SW 1271 (cell line): ENCODE measurements around the gene HSCB.
"Not testable (repeated sequence)": the region's sequence is repeated elsewhere in the genome, so short reads cannot be mapped to it uniquely, and the experiment has no call there.

Source experiments
- DNase-seq, 2 experiments: peaks; one replicate each; lab custom pipeline; 2025; lab: John Stamatoyannopoulos, UW

HSCB gene, protein sequence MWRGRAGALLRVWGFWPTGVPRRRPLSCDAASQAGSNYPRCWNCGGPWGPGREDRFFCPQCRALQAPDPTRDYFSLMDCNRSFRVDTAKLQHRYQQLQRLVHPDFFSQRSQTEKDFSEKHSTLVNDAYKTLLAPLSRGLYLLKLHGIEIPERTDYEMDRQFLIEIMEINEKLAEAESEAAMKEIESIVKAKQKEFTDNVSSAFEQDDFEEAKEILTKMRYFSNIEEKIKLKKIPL

DNA sequence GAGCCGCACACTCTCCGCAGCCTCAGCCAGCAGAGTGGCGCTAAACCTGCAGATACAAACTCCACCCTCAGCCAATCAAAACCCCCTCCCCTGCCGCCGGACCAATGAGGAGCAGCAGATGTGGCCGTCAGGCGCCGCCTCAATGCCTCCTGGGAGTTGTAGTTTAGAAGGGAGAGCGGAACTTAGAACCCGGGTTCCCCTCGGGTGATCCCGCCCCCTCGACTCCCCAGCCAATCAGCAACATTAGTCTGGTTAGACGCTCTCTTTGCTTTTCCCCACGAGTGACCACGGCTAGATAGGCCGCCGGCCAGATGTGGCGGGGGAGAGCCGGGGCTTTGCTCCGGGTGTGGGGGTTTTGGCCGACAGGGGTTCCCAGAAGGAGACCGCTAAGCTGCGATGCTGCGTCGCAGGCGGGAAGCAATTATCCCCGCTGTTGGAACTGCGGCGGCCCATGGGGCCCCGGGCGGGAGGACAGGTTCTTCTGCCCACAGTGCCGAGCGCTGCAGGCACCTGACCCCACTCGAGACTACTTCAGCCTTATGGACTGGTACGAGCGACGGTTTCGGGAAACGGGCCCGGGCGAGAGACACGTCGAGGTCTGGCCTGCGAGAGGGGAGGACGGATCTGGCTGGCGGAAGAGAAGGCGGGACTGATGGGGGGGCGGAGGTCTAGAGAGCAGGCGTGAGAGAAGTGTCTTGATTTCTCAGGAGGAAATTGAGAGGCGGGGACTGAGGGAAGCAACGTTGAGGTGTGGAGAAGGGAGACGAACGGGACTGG is at the start of gene HSCB, which contains the start of gene CHEK2:
TSS of gene HSCB (plus strand) at position 255 of the 777 bp plus-strand sequence. CDS start at position 312, 57 bp downstream.
TSS of gene CHEK2 (minus strand) at position 36 of the 777 bp plus-strand sequence. CDS start 7,099 bp downstream, outside the sequence.
- DNase-seq: peak; percentile 79 to 89

- not testable (repeated sequence) for DNase-seq
Observed at GRCh38 chr22:28693041-28693760, 48.6 kb upstream of the HSCB start.

DNA sequence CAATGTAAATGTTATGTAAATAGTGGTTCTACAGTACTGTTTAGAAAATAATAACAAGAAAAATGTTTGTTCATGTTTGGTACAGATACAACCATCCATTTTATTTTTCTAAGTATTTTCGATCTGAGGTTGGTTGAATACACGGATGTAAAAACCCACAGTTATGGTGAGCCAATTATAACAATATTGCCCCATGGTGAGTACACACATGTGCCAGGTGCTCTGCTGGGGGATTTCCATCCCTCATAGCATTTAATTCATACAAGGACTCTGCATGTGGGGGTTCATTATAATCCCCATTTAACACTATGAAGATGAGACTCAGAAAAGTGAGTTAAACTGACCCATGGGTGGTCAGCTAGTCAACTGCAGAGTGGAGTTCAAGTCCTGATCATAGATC is 38.9 kb upstream of the HSCB start:
- DNase-seq: no peak

GRCh38 chr22:28703436-28703835 is 38.4 kb upstream of the HSCB start:
- no peak for DNase-seq

- no peak for DNase-seq
Observed at GRCh38 chr22:28706845-28707244, 35.0 kb upstream of the HSCB start.

- DNase-seq: no peak
Observed at GRCh38 chr22:28710107-28710506, 31.7 kb upstream of the HSCB start.

GRCh38 chr22:28710576-28711191 is 31.2 kb upstream of the HSCB start:
- peak; percentile 3 to 72 for DNase-seq

DNA sequence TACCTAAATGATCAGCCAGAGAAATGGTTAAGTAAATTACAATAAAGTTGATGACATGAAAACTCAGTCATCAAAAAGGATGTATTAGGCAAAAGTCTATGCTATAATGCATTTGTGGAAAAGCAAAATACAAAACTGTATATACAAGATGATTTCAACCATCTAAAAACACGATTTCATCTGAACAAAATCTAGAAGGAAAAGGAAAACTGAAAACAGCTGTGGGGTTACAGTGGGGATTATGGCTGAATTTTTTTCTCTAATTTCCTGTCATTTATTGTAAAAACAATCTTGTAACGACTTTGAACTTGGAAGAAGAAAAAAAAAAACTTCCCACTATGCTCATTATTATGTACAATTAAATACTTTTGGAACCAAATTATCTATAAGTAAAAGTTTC is 30.5 kb upstream of the HSCB start:
- DNase-seq: no peak

DNA sequence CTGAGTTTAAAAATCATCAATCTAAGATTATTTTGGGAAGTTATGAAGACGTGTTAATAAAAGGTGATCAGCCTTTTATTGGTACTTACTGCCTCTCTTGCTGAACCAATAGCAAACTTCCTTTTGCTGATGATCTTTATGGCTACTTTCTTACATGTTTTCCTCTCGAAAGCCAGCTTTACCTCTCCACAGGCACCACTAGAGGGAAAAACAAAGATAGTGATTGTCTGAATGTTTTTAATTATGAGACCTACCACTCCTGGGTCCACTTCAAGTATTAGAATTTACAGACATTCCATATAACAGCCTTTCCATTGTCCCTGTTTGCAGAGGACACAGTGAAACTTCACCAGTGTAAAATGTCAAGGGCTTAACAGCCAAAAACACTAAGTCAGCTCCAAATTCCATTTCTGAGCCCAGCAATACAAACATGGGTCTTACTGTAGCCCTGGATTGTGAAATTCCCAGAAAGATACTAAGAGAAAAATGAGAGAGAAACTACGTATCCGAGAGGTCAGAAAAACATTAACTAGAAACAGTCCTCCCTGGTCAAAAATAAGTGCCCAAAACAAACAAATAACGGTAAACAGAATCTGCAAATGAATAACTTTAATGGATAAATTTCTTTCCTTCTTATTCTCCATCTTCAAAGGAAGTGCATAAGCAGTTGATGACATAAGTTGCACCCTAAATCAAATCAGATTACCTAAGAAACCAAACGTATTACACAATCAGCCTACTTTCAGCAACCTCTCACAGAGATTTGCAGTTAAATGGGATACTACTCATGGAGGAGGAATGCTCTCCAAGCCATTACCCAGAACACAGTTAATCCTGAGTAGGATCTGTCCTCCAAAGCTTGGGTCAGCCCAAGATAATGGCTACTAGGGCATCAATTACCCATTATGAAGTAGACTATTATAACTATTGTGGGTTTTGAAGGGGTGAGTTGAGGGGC is 29.7 kb upstream of the HSCB start:
- peak; percentile 44 to 80 for DNase-seq

- no peak for DNase-seq
Observed at GRCh38 chr22:28714043-28714628, 27.7 kb upstream of the HSCB start.

DNA sequence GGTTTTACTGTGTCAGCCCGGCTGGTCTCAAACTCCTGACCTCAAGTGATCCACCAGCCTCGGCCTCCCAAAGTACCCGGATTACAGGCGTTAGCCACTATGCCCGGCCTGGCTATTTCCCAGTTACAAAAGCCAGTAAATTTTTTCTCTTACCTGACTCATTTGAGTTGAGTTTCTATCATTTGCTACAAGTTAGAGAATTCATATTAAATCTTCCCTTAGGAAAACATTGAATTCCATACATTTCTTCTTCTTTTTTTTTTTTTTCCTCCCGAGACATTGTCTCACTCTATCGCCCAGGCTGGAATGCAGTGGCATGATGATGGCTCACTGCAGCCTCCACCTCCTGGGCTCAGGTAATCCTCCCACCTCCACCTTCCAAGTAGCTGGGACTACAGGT is 26.2 kb upstream of the HSCB start:
- no peak for DNase-seq

DNA sequence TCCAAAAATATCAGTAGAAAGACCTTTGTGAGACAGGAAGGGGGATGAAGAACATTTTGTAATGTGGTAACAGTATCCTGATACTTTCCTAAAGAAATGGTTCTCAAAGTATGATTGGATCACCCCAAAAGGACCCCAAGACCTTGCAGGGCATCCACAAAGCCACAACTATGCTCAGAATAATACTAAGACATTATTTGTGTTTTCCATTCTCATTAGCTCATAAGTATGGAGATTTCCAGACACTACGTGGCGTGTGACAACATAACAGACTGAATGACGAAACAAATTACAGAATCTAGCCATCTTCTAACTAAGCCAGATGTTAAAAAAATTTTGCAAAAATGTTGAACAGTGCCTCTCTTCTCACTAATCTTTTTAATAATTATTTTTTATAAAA is 25.2 kb upstream of the HSCB start:
- DNase-seq: no peak

DNA sequence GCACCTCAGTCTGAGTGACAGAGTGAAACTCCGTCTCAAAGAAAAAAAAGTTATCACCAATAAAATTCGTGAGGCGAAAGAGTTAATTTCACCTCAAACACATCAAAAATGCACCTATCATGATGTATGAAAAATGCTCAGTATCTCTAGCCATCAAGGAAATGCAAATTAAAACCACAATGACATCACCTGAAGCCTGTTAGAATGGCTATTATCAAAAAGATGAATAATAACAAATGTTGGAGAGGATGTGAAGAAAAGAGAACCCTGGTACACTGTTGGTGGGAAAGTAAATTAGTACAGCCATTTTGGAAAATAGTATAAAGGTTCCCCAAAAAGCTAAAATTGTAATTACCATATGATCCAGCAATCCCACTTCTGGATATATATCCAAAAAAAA is 23.8 kb upstream of the HSCB start:
- no peak for DNase-seq

- no peak for DNase-seq
Observed at GRCh38 chr22:28728002-28728401, 13.8 kb upstream of the HSCB start.

DNA sequence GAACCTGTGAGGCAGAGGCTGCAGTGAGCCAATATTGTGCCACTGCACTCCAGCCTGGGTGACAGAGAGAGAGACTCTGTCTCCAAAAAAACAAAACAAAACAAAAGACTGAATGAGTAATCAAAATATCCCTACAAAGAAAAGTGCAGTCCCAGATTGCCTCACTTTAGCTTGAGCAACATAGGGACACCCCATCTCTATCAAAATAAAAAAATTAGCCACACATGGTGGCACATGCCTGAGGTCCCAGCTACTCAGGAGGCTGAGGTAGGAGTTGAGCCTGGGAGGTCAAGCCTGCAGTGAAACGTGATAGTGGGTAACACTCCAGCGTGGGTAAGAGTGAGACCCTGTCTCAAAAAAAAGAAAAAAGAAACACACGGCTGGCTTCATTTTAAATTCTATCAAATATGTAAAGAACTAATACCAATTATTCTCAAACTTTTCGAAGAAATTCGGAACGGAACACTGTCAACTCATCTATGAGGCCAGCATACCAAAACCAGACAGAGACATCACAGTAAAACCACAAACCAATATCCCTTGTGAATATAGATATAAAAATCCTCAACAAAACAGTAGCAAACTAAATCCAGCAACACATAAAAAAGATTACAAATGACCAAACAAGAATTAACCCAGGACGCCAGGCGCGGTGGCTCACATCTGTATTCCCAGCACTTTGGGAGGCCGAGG is 13.1 kb upstream of the HSCB start:
- DNase-seq: no peak

DNA sequence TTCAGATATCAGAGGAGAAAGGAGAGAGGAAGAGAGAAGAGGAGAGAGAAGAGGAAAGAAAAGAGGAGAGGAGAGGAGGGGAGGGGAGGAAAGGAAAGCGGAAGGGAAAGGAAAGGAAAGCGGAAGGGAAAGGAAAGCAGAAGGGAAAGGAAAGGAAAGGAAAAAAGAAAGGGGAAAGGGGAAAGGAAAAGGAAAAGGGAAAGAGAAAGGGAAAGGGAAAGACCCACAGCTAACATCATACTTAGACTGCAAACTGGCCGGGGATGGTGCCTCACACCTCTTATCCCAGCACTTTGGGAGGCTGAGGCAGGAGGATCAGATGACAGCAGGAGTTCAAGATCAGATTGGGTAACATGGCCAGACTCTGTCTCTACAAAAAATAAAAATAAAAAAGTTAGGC is 11.7 kb upstream of the HSCB start:
- no peak for DNase-seq

GRCh38 chr22:28734393-28734792 is 7.4 kb upstream of the HSCB start:
- no peak for DNase-seq

GRCh38 chr22:28736301-28737155 is 5.3 kb upstream of the HSCB start:
- DNase-seq: no peak

DNA sequence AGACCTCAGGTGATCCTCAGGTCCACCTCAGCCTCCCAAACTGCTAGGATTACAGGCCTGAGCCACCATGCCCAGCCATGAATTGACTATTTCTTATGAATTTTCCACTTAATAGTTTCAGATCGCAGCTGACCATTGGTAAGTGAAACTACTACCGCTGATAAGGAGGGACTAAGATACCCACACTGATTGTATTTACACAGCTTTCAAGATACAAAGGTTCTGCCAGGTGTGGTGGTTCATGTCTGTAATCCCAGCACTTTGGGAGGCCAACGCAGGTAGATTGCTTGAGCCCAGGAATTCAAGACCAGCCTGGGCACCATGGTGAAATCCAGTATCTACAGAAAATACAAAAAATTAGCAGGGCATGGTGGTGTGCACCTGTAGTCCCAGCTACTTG is 4.1 kb upstream of the HSCB start:
- no peak for DNase-seq
